Brain microvascular endothelial cell (primary cell): ENCODE measurements around the gene METTL2B.
"Not testable (repeated sequence)": the region's sequence is repeated elsewhere in the genome, so short reads cannot be mapped to it uniquely, and the experiment has no call there.

Experiments used
- DNase-seq: peaks from one replicate; pipeline ENCODE4 v3.0.0-alpha.2; 2020
- H3K27ac ChIP-seq: fragments of 250-450 bp; sonication (Bioruptor Pico); 2 replicates; pipeline ENCODE4 v1.5.1; 2020; ENCODE audit warnings: mild to moderate bottlenecking, moderate library complexity
- H3K27me3 ChIP-seq: fragments of 250-450 bp; sonication (Bioruptor Pico); replicated peaks from 2 replicates; pipeline ENCODE4 v1.5.1; 2020; ENCODE audit warnings: mild to moderate bottlenecking
- H3K36me3 ChIP-seq: fragments of 250-450 bp; sonication (Bioruptor Pico); replicated peaks from 2 replicates; pipeline ENCODE4 v1.5.1; 2020; ENCODE audit warnings: mild to moderate bottlenecking
- H3K4me3 ChIP-seq: 2 replicates; pipeline ENCODE4 v1.5.1; 2011; ENCODE audit warnings: low read depth, mild to moderate bottlenecking, control low read depth, low read length, moderate library complexity
- in situ Hi-C: cut with HindIII; loops from 2 replicates; pipeline ENCODE4 v1.10.0; 2017; ENCODE audit warnings: low sequenced_read_pairs, low pct_ligation_motif_present
- TF ChIP-seq, protein P1 (sequence below): IDR thresholded peaks from 2 replicates; pipeline ENCODE4 v1.5.1; 2011; ENCODE audit warnings: low read depth, mild to moderate bottlenecking, moderate library complexity, low read length, control low read depth, inconsistent platforms; ENCODE audit errors: missing control alignments

Gene METTL2B

DNA sequence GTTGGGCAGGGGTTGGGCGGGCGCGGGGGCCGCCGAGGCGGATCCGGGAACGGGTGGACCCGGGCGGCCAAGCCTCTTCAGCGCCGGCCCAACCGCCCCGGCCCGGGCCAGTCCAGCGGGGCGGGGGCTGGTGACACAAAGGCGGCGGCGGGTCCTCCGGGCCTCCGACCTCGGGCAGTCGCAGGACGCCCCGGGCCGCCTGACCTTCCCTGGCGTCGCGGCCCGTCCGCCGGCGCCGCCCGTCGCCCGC is 54.2 kb downstream of the METTL2B start:
- no peak for DNase-seq
- TF ChIP-seq, protein P1, sequence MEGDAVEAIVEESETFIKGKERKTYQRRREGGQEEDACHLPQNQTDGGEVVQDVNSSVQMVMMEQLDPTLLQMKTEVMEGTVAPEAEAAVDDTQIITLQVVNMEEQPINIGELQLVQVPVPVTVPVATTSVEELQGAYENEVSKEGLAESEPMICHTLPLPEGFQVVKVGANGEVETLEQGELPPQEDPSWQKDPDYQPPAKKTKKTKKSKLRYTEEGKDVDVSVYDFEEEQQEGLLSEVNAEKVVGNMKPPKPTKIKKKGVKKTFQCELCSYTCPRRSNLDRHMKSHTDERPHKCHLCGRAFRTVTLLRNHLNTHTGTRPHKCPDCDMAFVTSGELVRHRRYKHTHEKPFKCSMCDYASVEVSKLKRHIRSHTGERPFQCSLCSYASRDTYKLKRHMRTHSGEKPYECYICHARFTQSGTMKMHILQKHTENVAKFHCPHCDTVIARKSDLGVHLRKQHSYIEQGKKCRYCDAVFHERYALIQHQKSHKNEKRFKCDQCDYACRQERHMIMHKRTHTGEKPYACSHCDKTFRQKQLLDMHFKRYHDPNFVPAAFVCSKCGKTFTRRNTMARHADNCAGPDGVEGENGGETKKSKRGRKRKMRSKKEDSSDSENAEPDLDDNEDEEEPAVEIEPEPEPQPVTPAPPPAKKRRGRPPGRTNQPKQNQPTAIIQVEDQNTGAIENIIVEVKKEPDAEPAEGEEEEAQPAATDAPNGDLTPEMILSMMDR = no peak
- Histone ChIP-seq H3K4me3 (peak overlapping the region; percentile 76), H3K27me3 (no peaks in the 10 kb centered on the region), H3K36me3 (no peaks in the 10 kb centered on the region), H3K27ac (peak overlapping the region; percentile 9)
- in situ Hi-C loops = no loop called here

DNA sequence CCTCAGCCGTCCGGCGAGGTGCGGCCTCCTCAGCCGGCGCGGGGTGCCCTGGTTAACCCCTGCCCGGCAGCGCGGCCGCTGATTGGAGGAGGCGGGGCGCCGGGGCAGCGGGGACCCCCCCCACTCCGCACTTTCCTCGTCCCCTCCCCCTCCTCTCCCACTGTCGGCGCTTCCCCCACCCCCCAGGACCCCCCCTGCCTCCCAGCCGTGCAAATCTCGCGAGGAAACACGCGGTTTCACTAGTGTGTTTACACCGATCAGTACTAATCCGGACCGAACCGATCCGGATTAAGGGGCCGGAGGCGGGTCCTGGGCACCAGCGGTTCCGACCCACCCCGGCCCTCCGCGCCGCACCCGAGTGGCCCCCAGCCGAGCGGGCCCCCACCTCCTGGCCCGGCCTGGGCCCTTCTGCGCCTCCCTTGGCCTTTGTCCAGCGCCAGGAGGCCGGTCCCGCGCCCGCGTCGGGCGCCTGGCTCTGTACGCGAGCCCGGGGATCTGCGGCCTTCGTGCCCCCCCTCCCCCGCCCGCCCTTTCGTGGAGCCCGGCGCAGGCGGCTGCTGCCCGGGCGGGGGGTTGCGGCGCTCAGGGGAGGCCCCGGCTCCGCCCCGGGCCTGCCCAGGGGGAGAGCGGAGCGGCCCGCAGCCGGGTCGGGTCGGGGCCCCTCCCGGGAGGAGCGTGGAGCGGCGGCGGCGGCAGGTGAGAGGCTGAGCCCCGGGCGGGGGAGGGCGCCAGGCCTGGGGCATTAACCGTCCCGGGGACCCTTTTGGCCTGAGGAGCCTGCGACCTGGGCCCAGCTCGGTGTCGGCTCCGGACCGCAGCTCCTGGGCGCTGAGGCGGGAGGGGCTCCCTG is 54.8 kb downstream of the METTL2B start:
- peak overlapping the region; percentile 97 for H3K27ac ChIP-seq
- in situ Hi-C loops, H3K27me3 ChIP-seq, H3K36me3 ChIP-seq: not testable (repeated sequence)
- H3K4me3 ChIP-seq = peak overlapping the region; percentile 76
- DNase-seq = peak; percentile 62

DNA sequence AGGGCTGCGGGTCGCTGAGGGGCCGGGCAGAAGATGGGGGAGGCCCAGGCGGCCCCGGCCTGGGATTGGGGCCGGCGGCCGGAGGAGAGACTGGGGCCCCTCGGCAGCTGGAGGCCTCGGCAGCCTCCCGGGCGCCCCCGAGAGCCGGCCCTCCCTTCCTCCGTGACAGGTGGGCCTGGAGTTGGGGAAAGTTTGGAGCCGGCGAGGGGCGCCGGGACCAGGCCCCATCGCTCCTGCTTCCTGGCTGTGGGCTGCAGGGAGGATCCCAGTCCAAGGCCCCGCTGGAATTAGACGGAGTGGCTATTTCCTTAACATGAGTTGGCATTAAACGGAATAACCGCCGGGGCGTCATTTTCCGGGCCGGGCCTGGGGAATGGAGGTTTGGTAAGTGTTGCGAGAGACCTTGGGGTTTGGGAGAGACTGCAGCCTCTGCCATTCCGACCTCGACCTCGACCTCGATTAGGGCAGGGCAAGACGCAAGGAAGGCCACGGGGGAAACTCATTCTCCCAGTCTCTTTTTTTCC is 55.5 kb downstream of the METTL2B start:
- Histone ChIP-seq H3K27ac (peak overlapping the region; percentile 97), H3K4me3 (peak overlapping the region; percentile 76)
- H3K27me3 ChIP-seq, DNase-seq, H3K36me3 ChIP-seq, in situ Hi-C loops: not testable (repeated sequence)

DNA sequence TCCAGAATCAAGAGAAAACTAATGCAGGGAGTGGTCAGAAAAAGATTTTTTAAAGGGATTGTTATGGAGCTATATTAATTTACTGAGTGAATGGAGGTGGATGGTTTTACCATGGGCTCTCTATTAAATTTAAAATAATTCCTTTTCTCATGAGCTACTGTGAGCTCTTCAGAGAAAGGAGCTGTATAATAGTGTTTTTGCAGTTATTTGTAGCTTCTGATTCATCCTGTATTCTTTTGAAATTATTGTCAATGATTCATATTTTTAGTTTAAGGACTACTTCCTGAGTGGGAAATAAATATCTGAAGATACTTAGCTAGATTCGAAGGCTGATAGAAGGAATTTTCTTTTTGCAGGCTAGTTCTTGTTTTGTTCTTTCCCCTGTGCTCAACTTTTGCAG is 56.4 kb downstream of the METTL2B start:
- H3K27me3 ChIP-seq, H3K36me3 ChIP-seq, in situ Hi-C loops, DNase-seq: not testable (repeated sequence)
- Histone ChIP-seq H3K4me3 (peak overlapping the region; percentile 45), H3K27ac (peak overlapping the region; percentile 42)

DNA sequence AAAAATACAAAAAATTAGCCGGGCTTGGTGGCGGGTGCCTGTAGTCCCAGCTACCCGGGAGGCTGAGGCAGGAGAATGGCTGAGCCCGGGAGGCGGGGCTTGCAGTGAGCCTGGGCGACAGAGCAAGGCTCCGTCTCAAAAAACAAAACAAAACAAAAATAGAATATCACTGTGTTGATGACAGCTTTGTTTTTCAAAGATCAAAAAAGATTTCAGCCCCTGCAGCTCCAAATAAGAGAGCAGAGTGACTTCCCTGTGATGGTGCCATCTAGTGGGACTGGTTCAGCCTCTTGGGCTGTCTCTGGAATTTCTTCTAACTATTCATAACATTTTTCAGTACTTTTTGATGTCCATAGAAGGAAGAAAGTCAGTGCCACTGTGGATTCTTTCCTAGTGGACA is 60.9 kb downstream of the METTL2B start:
- H3K36me3 ChIP-seq, H3K27ac ChIP-seq, H3K27me3 ChIP-seq, H3K4me3 ChIP-seq, in situ Hi-C loops: not testable (repeated sequence)
- DNase-seq = peak; percentile 28
- TF ChIP-seq, protein P1 = peak; percentile 55

DNA sequence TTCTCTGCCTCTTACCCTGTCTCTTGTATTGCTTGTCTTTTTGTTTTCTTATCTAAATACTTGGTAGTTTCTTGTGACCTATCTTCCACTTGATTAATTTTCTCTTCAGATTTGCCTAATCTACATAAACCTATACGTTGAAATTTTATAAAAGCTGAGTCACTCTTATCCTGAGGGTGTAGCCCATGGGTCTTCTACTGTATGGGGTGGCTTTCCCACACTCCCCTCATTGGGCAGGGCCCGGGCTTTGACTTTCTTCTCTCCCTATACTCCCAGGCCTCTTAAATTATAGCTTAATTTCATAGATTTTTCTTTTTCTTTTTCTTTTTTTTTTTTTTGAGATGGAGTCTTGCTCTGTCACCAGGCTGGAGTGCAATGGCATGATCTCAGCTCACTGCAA is 66.0 kb downstream of the METTL2B start:
- in situ Hi-C loops, H3K4me3 ChIP-seq, H3K27me3 ChIP-seq, DNase-seq, H3K27ac ChIP-seq, H3K36me3 ChIP-seq: not testable (repeated sequence)

DNA sequence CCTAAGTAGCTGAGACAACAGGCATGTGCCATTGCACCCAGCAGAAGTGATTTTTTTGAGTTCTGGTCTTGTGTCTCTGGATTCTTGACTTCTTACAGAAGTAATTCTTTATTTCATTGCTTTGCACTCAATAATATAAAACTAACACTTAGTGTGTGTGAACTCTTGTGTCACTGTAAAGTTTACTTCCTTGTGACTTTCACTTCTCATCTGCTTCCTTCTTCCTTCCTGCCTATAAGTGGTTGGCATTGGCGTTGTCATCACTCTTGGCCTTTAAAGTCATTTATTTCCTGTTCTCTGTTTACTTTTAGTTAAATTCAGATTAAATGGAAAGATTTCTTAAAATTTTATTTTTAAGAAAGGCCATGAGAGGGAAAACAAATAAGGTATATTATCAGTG is 66.8 kb downstream of the METTL2B start:
- in situ Hi-C loops = not testable (repeated sequence)

DNA sequence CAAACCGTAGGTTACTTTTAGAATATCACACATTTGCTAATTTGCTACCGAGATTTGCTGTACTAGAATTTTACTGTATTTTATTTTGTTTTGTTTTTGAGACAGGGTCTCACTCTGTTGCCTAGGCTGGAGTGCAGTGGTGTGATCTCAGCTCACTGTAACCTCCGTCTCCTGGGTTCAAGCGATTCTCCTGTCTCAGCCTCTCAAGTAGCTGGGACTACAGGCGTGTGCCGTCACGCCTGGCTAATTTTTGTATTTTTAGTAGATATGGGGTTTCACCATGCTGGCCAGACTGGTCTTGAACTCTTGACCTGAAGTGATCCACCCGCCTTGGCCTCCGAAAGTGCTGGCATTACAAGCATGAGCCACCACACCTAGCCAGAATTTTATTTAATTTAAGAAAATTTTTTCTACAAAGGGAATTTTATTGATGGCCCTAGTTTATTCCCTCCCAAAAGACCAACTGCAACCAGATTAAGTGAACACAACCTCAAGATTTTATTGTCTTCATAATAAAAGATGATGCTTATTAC is 69.8 kb downstream of the METTL2B start:
- H3K27me3 ChIP-seq, H3K4me3 ChIP-seq, in situ Hi-C loops, H3K27ac ChIP-seq, H3K36me3 ChIP-seq, DNase-seq: not testable (repeated sequence)

More for the DNA sequence above, 66.8 kb downstream of the METTL2B start:
- not testable (repeated sequence) for H3K27ac ChIP-seq, H3K4me3 ChIP-seq, H3K27me3 ChIP-seq, DNase-seq, H3K36me3 ChIP-seq

DNA sequence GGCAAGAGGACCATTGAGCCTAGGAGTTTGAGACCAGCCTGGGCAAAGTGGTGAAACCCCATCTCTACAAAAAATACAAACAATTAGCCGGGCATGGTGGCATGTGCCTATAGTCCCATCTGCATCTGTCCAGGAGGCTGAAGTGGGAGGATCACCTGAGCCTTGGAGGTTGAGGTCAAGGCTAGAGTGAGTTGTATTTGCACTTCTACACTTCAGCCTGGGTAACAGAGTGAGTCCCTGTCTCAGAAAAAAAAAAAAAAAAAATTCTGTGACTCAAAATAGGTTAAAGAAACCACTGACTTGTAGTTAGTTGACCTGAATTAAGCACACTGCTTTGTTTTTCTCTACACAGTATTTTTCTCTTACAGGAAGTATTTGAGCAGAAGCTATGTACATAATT is 74.4 kb downstream of the METTL2B start:
- in situ Hi-C loops = no loop called here
- Histone ChIP-seq H3K4me3 (no peak overlapping the region), H3K36me3 (peaks cover 3% of the 10 kb centered on the region), H3K27ac (no peak overlapping the region), H3K27me3 (no peaks in the 10 kb centered on the region)
- DNase-seq = no peak
- TF ChIP-seq, protein P1 = no peak

DNA sequence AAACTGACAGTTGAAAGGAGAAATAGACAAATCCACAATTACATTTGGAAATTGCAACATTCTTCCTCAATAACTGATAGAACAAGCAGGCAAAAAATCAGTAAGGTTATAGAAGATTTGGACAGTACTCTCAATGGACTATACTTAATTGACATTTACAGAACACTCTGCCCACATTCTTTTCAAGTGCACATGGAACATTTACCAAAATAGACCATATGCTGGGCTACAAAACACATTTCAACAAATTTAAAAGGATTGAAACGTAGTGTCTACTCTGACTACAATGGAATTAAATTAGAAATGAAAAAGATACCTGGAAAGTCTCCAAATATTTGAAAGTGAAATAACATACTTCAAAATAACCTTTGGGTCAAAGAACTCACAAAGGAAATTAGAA is 77.8 kb downstream of the METTL2B start:
- H3K27ac ChIP-seq, in situ Hi-C loops: not testable (repeated sequence)

More for the DNA sequence above, 77.8 kb downstream of the METTL2B start:
- H3K27me3 ChIP-seq, H3K36me3 ChIP-seq, DNase-seq, H3K4me3 ChIP-seq: not testable (repeated sequence)
